Adrenal gland (tissue), 12 donors: ENCODE measurements around the gene SOS1. TPM values are rescaled to one million over a fixed set of nuclear protein-coding genes. Genes with fewer than 3 reads are reported as not detected.
"Not testable (repeated sequence)": the region's sequence is repeated elsewhere in the genome, so short reads cannot be mapped to it uniquely, and the experiment has no call there.

Experiments
- DNase-seq, 7 donors: peaks; one replicate each; pipeline ENCODE4 v3.0.0-alpha.2; 2019 to 2020
- H3K27ac ChIP-seq, 5 donors: fragments of 200-600 bp; sonication (generic) in 4 of 5; 1 replicate in 3 of 5; 2 replicates in 2 of 5; pipeline versions ENCODE4 v1.5.1 to v1.8.0; 2016 to 2020; ENCODE audit warnings: mild to moderate bottlenecking in 1 of 5
- H3K27me3 ChIP-seq: fragments of 200-600 bp; 2 replicates; pipeline ENCODE4 v1.8.0; 2021
- H3K36me3 ChIP-seq, 2 donors: fragments of 200-600 bp; replicated peaks in 1 of 2; 1 replicate in 1 of 2; 2 replicates in 1 of 2; pipeline versions ENCODE4 v1.5.1 to v1.8.0; 2018 to 2022
- H3K4me1 ChIP-seq, 2 donors: fragments of 200-600 bp; replicated peaks in 1 of 2; 1 replicate in 1 of 2; 2 replicates in 1 of 2; pipeline versions ENCODE4 v1.5.1 to v1.8.0; 2018 to 2021
- H3K4me3 ChIP-seq, 4 donors: fragments of 200-600 bp; sonication (generic) in 3 of 4; one replicate each; pipeline ENCODE4 v1.5.1; 2016 to 2018
- H3K9me3 ChIP-seq, 3 donors: fragments of 200-600 bp; sonication (generic) in 1 of 3; replicated peaks in 1 of 3; 1 replicate in 2 of 3; 2 replicates in 1 of 3; pipeline versions ENCODE4 v1.5.1 to v1.8.0; 2016 to 2021
- CTCF ChIP-seq, 6 experiments: fragments of 450-650 bp in 4 of 6; fragments of 200-600 bp in 2 of 6; sonication (generic) in 1 of 6; IDR thresholded peaks; 1 replicate in 5 of 6; 2 replicates in 1 of 6; pipeline versions ENCODE4 v1.5.1 to v1.8.0; 2016 to 2021; ENCODE audit warnings: antibody characterized with exemption in 6 of 6, mild to moderate bottlenecking in 2 of 6, moderate library complexity in 1 of 6
- POLR2A ChIP-seq, 2 donors: fragments of 450-650 bp; IDR thresholded peaks; one replicate each; pipeline ENCODE4 v1.6.1; 2017; ENCODE audit warnings: antibody characterized with exemption in 2 of 2, mild to moderate bottlenecking in 2 of 2, moderate library complexity in 1 of 2
- WGBS, 4 donors: extraction: QIAGEN DNeasy Blood & Tissue Kit in 2 of 4; methylation state at CpG; one replicate each; pipeline versions ENCODE4 v1.1.5 to v1.1.7; 2013 to 2017; 5-methylcytosine and 5-hydroxymethylcytosine counted together
- intact Hi-C, 2 donors: fragments of 100-400 bp; cut with DNase I; formaldehyde crosslinking; loops; one replicate each; pipeline versions ENCODE4 v1.14.1 to v1.15.0; 2022 to 2023
- polyA plus RNA-seq, 3 donors: library from polyadenylated mRNA; stranded (reverse); fragments of 200-250 nt in 2 of 3; fragments of 350-450 nt in 1 of 3; fragmentation: Illumina TruSeq in 1 of 3; extraction: RNeasy Lipid Tissue Mini Kit (QIAGEN cat#74804) in 1 of 3; gene quantifications; one replicate each; pipeline ENCODE4 v1.2.3, GENCODE V29; 2013 to 2014
- total RNA-seq, 9 donors: library from RNA; depleted of rRNA in 4 of 9; stranded (reverse); fragments of >200 nt in 4 of 9; fragments of 120-200 nt in 1 of 9; fragmentation: NEBNext Ultra II Directional in 1 of 9; extraction: Animal tissue kit (Norgen Biotek cat#: 25700) in 1 of 9; gene quantifications; one replicate each; pipeline versions ENCODE4 v1.1.0 to v1.2.4, GENCODE V29; 2013 to 2023
- donor health status: healthy with polysubstance abuse.
- donor health status: Bipolar disorder and iron deficiency.
- donor health status: DM: yes; HTN: yes; CAD: no.
- donor health status: DM: no; HTN: no; CAD: no.
- donor health status: DM: no; HTN: no; CAD: no.
- donor health status: DM: yes; HTN: yes; CAD: no.

The SOS1 gene
- total and polyA plus RNA-seq, 12 donors: 6.4 to 42.0 (median 26.5) TPM

DNA sequence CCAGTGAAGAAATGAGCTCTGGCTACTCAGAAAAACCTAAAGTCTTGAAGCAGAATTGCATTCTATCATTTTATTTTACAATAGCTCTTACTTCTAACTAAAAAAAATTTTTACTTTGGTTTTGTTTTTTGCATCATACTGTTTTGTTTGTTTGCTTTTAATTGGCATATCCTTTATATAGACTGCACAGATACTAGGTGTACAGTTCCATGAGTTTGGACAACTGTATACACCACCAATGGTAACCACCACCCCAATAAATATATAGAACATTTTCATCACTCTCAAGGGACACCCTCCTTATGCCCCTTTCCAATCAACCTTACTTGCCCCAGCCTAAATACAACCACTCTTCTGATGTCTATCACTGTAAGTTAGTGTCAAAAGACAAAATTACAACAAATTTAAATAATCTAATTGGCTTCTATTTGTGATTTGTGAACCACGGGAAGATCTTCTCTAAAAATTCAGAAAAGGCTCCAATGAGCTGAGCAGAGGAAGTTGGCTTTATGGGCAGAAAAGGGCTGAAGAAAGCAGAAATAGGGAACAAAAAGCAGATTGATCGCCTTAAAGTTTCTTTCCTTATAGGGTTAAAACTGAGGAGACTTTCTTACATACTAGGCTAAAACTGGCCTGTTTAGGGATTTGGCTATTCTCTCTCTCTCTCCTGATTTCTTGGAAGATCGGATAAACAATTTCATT, 22.2 kb upstream of the SOS1 start:
- DNase-seq: no peak
- Histone ChIP-seq H3K36me3 (no peaks in the 10 kb centered on the region), H3K9me3 (no peaks in the 10 kb centered on the region), H3K27ac (no peak overlapping the region), H3K4me3 (no peak overlapping the region), H3K27me3 (no peaks in the 10 kb centered on the region), H3K4me1 (peaks cover 19 to 25% of the 10 kb centered on the region in 2 donors)
- TF ChIP-seq POLR2A (IDR thresholded peaks at IDR 0.05) (no peak), CTCF (IDR thresholded peaks at IDR 0.05) (no peak)
- intact Hi-C loops: no loop called here
- WGBS, 4 donors: 76 to 80% (median 77%) methylated on average over 3 of the region's 3 CpGs

- Histone ChIP-seq H3K9me3 (no peaks in the 10 kb centered on the region), H3K36me3 (no peaks in the 10 kb centered on the region), H3K4me3 (no peak overlapping the region), H3K4me1 (peaks cover 19 to 25% of the 10 kb centered on the region in 2 donors), H3K27ac (no peak overlapping the region), H3K27me3 (no peaks in the 10 kb centered on the region)
- no peak for DNase-seq
- TF ChIP-seq CTCF (IDR thresholded peaks at IDR 0.05) (no peak), POLR2A (IDR thresholded peaks at IDR 0.05) (no peak)
- intact Hi-C loops: no loop called here
- 48 to 57% (median 52%) methylated on average over 8 of the region's 8 CpGs for WGBS, 4 donors
Measured at GRCh38 chr2:39141334-39142271, 20.8 kb upstream of the SOS1 start.

DNA sequence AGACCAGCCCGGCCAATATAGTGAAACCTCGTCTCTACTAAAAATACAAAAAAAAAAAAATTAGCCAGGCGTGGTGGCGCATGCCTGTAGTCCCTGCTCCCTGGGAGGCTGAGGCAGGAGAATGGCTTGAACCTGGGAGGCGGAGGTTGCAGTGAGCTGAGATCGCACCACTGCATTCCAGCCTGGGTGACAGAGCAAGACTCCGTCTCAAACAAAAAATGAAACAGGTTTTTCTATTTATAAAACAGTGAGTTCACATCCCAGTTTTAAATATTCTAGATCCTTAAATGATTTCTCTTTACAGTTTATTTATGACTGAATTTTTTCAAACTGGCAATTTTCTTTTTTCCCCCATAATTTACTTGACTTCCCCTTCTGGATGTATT, 20.1 kb upstream of the SOS1 start:
- H3K36me3 ChIP-seq, H3K4me3 ChIP-seq, H3K27ac ChIP-seq, H3K9me3 ChIP-seq, H3K27me3 ChIP-seq, intact Hi-C loops, DNase-seq: not testable (repeated sequence)
- peaks cover 19 to 25% of the 10 kb centered on the region in 2 donors for H3K4me1 ChIP-seq
- 81 to 93% (median 89%) methylated on average over 7 of the region's 7 CpGs for WGBS, 4 donors

DNA sequence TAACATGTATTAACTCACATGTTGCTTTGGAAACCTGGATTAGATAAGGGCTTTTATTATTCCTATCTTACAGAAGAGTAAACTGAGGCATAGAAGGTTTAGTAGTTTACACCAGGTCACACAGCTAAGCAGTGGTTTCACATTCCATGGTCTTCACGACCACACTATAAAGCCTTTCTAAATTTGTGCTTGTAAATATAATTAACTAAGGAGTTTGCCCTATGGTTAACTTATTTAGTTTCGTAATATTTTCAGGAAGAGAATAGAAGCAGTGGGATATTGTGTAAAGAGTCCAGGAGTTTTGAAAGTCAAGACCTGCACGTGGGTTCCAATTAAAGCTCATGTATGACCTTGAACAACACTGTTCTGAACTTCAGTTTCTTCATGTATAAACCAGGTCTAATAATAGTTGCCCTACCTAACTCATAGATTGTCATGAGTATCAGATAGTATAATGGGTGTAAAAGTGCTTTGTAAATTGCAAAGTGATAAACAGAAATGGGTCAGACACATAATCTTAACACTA, 19.5 kb upstream of the SOS1 start:
- no peak overlapping the region for H3K4me3 ChIP-seq
- intact Hi-C loops: no loop called here
- H3K4me1 ChIP-seq: peaks cover 19 to 25% of the 10 kb centered on the region in 2 donors
- H3K36me3 ChIP-seq: no peaks in the 10 kb centered on the region
- no peaks in the 10 kb centered on the region for H3K9me3 ChIP-seq
- DNase-seq: no peak
- TF ChIP-seq CTCF (IDR thresholded peaks at IDR 0.05): no peak
- no peak for TF ChIP-seq POLR2A (IDR thresholded peaks at IDR 0.05)
- 43 to 64% (median 50%) methylated on average over 3 of the region's 3 CpGs for WGBS, 4 donors
- no peaks in the 10 kb centered on the region for H3K27me3 ChIP-seq
- H3K27ac ChIP-seq: no peak overlapping the region
